HEK293 (cell line): ENCODE measurements around the gene CFAP69.

ENCODE experiments used
- CTCF ChIA-PET: fragments of 350-600 bp; formaldehyde crosslinking; extraction: SDS; loops from one replicate; lab custom pipeline; 2021; ENCODE audit warnings: antibody characterized with exemption; lab: Yijun Ruan, JAX
- POLR2A ChIA-PET: fragments of 300-600 bp; formaldehyde crosslinking; extraction: SDS; loops from one replicate; lab custom pipeline; 2020; ENCODE audit warnings: antibody characterized with exemption, inconsistent platforms; lab: Yijun Ruan, JAX
- H3K27ac ChIP-seq: fragments of 200-500 bp; sonication (Bioruptor generic); 2 replicates; pipeline ENCODE4 v1.5.1; 2014; ENCODE audit warnings: low read depth, low read length, control low read depth, inconsistent platforms; ENCODE audit errors: extremely low read depth
- H3K36me3 ChIP-seq, 2 experiments: fragments of 200-500 bp in 1 of 2; sonication (Bioruptor generic) in 1 of 2; 1 replicate in 1 of 2; 2 replicates in 1 of 2; pipeline ENCODE4 v1.5.1; 2014 to 2017; ENCODE audit warnings: inconsistent platforms in 2 of 2, low read length in 2 of 2; ENCODE audit not compliant: control insufficient read depth in 2 of 2, insufficient read depth in 1 of 2
- H3K4me1 ChIP-seq: fragments of 200-500 bp; sonication (Bioruptor generic); 2 replicates; pipeline ENCODE4 v1.5.1; 2014; ENCODE audit warnings: mild to moderate bottlenecking, low read length, inconsistent platforms; ENCODE audit not compliant: control insufficient read depth, insufficient read depth
- H3K4me3 ChIP-seq: 2 replicates; pipeline ENCODE4 v1.5.1; 2011; ENCODE audit warnings: low read depth, mild to moderate bottlenecking, control low read depth, low read length, moderate library complexity
- H3K9me3 ChIP-seq: fragments of 200-500 bp; sonication (Bioruptor generic); 2 replicates; pipeline ENCODE4 v1.5.1; 2014; ENCODE audit warnings: low read depth, low read length, inconsistent platforms; ENCODE audit not compliant: control insufficient read depth, insufficient read depth
- HOXD13 ChIP-seq: sonication (generic); formaldehyde crosslinking; IDR thresholded peaks from 2 replicates; pipeline ENCODE4 v1.8.0; 2022; ENCODE audit warnings: missing genetic modification reagents, borderline replicate concordance
- KLF9 ChIP-seq: fragments of 450-650 bp; formaldehyde crosslinking; IDR thresholded peaks from 2 replicates; pipeline ENCODE4 v1.5.1; 2016; ENCODE audit warnings: missing biosample characterization, missing genetic modification characterization, low read depth
- MZF1 ChIP-seq: fragments of 450-650 bp; formaldehyde crosslinking; IDR thresholded peaks from 2 replicates; pipeline ENCODE4 v1.5.1; 2017; ENCODE audit warnings: missing biosample characterization, missing genetic modification characterization, borderline replicate concordance
- ZBTB1 ChIP-seq: fragments of 450-650 bp; formaldehyde crosslinking; IDR thresholded peaks from 2 replicates; pipeline ENCODE4 v1.5.1; 2016; ENCODE audit warnings: missing biosample characterization, missing genetic modification characterization
- ZNF140 ChIP-seq: fragments of 450-650 bp; formaldehyde crosslinking; IDR thresholded peaks from 2 replicates; pipeline ENCODE4 v1.5.1; 2016; ENCODE audit warnings: missing biosample characterization, missing genetic modification characterization
- ZNF146 ChIP-seq: fragments of 450-650 bp; formaldehyde crosslinking; IDR thresholded peaks from 2 replicates; pipeline ENCODE4 v1.5.1; 2016; ENCODE audit warnings: missing biosample characterization, missing genetic modification characterization
- ZNF155 ChIP-seq: fragments of 450-650 bp; formaldehyde crosslinking; IDR thresholded peaks from 2 replicates; pipeline ENCODE4 v1.5.1; 2016; ENCODE audit warnings: missing biosample characterization, missing genetic modification characterization
- ZNF169 ChIP-seq: fragments of 450-650 bp; formaldehyde crosslinking; IDR thresholded peaks from 2 replicates; pipeline ENCODE4 v1.5.1; 2016; ENCODE audit warnings: missing biosample characterization, missing genetic modification characterization
- ZNF211 ChIP-seq: fragments of 450-650 bp; formaldehyde crosslinking; IDR thresholded peaks from 2 replicates; pipeline ENCODE4 v1.5.1; 2016; ENCODE audit warnings: low read depth, missing biosample characterization, missing genetic modification characterization
- ZNF266 ChIP-seq: fragments of 450-650 bp; formaldehyde crosslinking; IDR thresholded peaks from 2 replicates; pipeline ENCODE4 v1.5.1; 2016; ENCODE audit warnings: missing biosample characterization, missing genetic modification characterization, low read depth
- ZNF280D ChIP-seq: fragments of 450-650 bp; formaldehyde crosslinking; IDR thresholded peaks from 2 replicates; pipeline ENCODE4 v1.5.1; 2016; ENCODE audit warnings: missing biosample characterization, missing genetic modification characterization
- ZNF394 ChIP-seq: fragments of 450-650 bp; formaldehyde crosslinking; IDR thresholded peaks from 2 replicates; pipeline ENCODE4 v1.5.1; 2016; ENCODE audit warnings: missing biosample characterization, missing genetic modification characterization, mild to moderate bottlenecking, moderate library complexity, borderline replicate concordance
- ZNF585B ChIP-seq: fragments of 450-650 bp; formaldehyde crosslinking; IDR thresholded peaks from 2 replicates; pipeline ENCODE4 v1.5.1; 2016; ENCODE audit warnings: missing biosample characterization, missing genetic modification characterization
- ZNF776 ChIP-seq: fragments of 450-650 bp; formaldehyde crosslinking; IDR thresholded peaks from 2 replicates; pipeline ENCODE4 v1.5.0; 2017; ENCODE audit warnings: missing biosample characterization, missing genetic modification characterization, borderline replicate concordance
- ZNF777 ChIP-seq: fragments of 450-650 bp; formaldehyde crosslinking; IDR thresholded peaks from 2 replicates; pipeline ENCODE4 v1.5.1; 2017; ENCODE audit warnings: missing biosample characterization, missing genetic modification characterization, borderline replicate concordance
- ZNF785 ChIP-seq: fragments of 450-650 bp; formaldehyde crosslinking; IDR thresholded peaks from 2 replicates; pipeline ENCODE4 v1.5.1; 2016; ENCODE audit warnings: missing biosample characterization, missing genetic modification characterization
- ZXDB ChIP-seq: fragments of 450-650 bp; formaldehyde crosslinking; IDR thresholded peaks from 2 replicates; pipeline ENCODE4 v1.5.1; 2016; ENCODE audit warnings: missing biosample characterization, missing genetic modification characterization
- TF ChIP-seq, protein P1 (sequence below): fragments of 450-650 bp; formaldehyde crosslinking; IDR thresholded peaks from 2 replicates; pipeline ENCODE4 v1.5.1; 2016; ENCODE audit warnings: missing biosample characterization, missing genetic modification characterization
- TF ChIP-seq, protein P2 (sequence below): fragments of 450-650 bp; formaldehyde crosslinking; IDR thresholded peaks from 2 replicates; pipeline ENCODE4 v1.5.1; 2016; ENCODE audit warnings: missing biosample characterization, missing genetic modification characterization

CFAP69 gene

GRCh38 chr7:90239050-90239449 lies 5.9 kb upstream of the CFAP69 start:
- ChIA-PET CTCF (no interaction called here), POLR2A (no interaction called here)
- Histone ChIP-seq H3K36me3 (no peaks in the 10 kb centered on the region; a peak in 1 of 3 replicates), H3K4me1 (no peaks in the 10 kb centered on the region), H3K9me3 (no peaks in the 10 kb centered on the region), H3K27ac (no peak overlapping the region), H3K4me3 (no peak overlapping the region)
- TF ChIP-seq, protein P1, sequence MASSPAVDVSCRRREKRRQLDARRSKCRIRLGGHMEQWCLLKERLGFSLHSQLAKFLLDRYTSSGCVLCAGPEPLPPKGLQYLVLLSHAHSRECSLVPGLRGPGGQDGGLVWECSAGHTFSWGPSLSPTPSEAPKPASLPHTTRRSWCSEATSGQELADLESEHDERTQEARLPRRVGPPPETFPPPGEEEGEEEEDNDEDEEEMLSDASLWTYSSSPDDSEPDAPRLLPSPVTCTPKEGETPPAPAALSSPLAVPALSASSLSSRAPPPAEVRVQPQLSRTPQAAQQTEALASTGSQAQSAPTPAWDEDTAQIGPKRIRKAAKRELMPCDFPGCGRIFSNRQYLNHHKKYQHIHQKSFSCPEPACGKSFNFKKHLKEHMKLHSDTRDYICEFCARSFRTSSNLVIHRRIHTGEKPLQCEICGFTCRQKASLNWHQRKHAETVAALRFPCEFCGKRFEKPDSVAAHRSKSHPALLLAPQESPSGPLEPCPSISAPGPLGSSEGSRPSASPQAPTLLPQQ (tag by site-specific recombination) = 0 out of 2 replicates have a peak, but pooled peaks have one; percentile 19
- no peak for TF ChIP-seq KLF9 (tag by site-specific recombination)

DNA sequence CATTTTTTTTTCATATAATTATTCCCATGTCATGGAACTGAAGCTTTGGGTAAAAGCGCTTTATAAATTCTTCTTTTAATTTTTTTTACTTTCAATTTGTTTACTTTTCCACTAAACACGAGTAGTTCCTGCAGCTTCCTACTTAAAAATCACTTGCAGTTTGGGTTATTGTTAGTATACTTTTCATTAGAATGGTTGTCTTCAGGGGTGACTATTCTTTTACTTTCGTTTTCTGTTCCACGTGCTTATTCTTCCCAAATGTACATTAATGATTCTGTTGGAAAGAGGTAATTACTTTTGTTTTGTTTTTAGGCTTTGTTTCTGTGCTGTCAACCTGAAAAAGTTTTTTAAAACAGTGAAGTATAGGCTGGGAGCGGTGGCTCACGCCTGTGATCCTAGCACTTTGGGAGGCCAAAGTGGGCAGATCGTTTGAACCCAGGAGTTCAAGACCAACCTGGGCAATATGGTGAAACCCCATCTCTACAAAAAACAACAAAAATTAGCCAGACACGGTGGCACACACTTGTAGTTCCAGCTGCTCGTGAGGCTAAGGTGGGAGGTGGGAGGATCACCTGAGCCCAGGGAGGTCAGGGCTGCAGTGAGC lies 5.2 kb upstream of the CFAP69 start:
- POLR2A ChIA-PET = no interaction called here
- TF ChIP-seq ZNF146 (tag by site-specific recombination) = no peak
- TF ChIP-seq ZNF280D = no peak
- TF ChIP-seq, protein P2, sequence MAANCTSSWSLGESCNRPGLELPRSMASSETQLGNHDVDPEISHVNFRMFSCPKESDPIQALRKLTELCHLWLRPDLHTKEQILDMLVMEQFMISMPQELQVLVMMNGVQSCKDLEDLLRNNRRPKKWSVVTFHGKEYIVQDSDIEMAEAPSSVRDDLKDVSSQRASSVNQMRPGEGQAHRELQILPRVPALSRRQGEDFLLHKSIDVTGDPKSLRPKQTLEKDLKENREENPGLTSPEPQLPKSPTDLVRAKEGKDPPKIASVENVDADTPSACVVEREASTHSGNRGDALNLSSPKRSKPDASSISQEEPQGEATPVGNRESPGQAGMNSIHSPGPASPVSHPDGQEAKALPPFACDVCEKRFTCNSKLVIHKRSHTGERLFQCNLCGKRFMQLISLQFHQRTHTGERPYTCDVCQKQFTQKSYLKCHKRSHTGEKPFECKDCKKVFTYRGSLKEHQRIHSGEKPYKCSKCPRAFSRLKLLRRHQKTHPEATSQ (tag by site-specific recombination) = no peak
- TF ChIP-seq ZNF785 (tag by site-specific recombination) = no peak
- TF ChIP-seq ZNF169 = no peak
- no peak for TF ChIP-seq ZNF777 (tag by site-specific recombination)
- no peak for TF ChIP-seq ZNF140 (tag by site-specific recombination)
- TF ChIP-seq ZBTB1 (tag by site-specific recombination) = no peak
- no peak for TF ChIP-seq MZF1
- no peak for TF ChIP-seq ZNF585B (tag by site-specific recombination)
- no peak for TF ChIP-seq ZNF776
- no peak for TF ChIP-seq ZNF211 (tag by site-specific recombination)
- TF ChIP-seq ZNF266 = no peak
- no peak for TF ChIP-seq ZXDB (tag by site-specific recombination)
- TF ChIP-seq HOXD13 (CRISPR knock-in tag) = no peak
- no peak for TF ChIP-seq ZNF394 (tag by site-specific recombination)
- no peak for TF ChIP-seq ZNF155 (tag by site-specific recombination)
- Histone ChIP-seq H3K4me3 (no peak overlapping the region), H3K4me1 (no peaks in the 10 kb centered on the region), H3K9me3 (no peaks in the 10 kb centered on the region), H3K27ac (no peak overlapping the region), H3K36me3 (no peaks in the 10 kb centered on the region; a peak in 1 of 3 replicates)
- CTCF ChIA-PET = interaction anchor here (0.5 kb wide), 1 partner anchor 43 kb away, joined by 3 read pairs; no protein-coding TSS in a partner anchor
